ENCODE measurements around the gene CXorf65. TPM values are rescaled to one million over a fixed set of nuclear protein-coding genes. Genes with fewer than 3 reads are reported as not detected.
A peak's percentile ranks its signal among the peaks of the same experiment; 100 is the strongest.

CXorf65 gene
- total RNA-seq, 1 donor from 2014 or later: 14.5 TPM

GRCh38 chrX:71147496-71148277 is 41.1 kb upstream of the CXorf65 start:
- H3K4me1 Mint-ChIP-seq: peaks cover 14% of the 10 kb centered on the region
- no peak for DNase-seq
- ChIA-PET CTCF (no interaction called here), POLR2A (interaction anchor here (0.5 kb wide), 1 partner anchor 13 kb away, joined by 3 read pairs; no protein-coding TSS in a partner anchor)
- no peak overlapping the region for H3K27ac Mint-ChIP-seq
- H3K36me3 Mint-ChIP-seq (ENCODE audit: low read depth): peaks cover 3% of the 10 kb centered on the region
- no peak for ATAC-seq (ENCODE audit: low read depth)
- no peak overlapping the region for H3K4me3 Mint-ChIP-seq
- H3K9me3 Mint-ChIP-seq: no peaks in the 10 kb centered on the region
- intact Hi-C loops (cut with micrococcal nuclease): no loop called here
- TF ChIP-seq CTCF (IDR thresholded peaks at IDR 0.05): no peak
- H3K27me3 Mint-ChIP-seq: no peaks in the 10 kb centered on the region

- Mint-ChIP-seq H3K27ac (no peak within 1 kb of the TSS), H3K27me3 (no peaks in the 10 kb centered on the region), H3K4me1 (peaks cover 14% of the 10 kb centered on the region), H3K4me3 (peak within 1 kb of the TSS; percentile 29), H3K9me3 (no peaks in the 10 kb centered on the region), H3K36me3 (ENCODE audit: low read depth) (peaks cover 12% of the 10 kb centered on the region)
- TF ChIP-seq CTCF (IDR thresholded peaks at IDR 0.05): no peak
- CTCF ChIA-PET: no interaction called here
- POLR2A ChIA-PET: no interaction called here
- ATAC-seq (ENCODE audit: low read depth): no peak
- intact Hi-C loops (cut with micrococcal nuclease): no loop called here
- DNase-seq: no peak
Observed at GRCh38 chrX:71144651-71145050, 38.1 kb upstream of the CXorf65 start, which contains the start of gene NLGN3. TSS of gene NLGN3 (plus strand) at chrX:71144841. CDS start at chrX:71147750, 2,909 bp downstream.

GRCh38 chrX:71143508-71143907 is 37.0 kb upstream of the CXorf65 start:
- Mint-ChIP-seq H3K27ac (no peak overlapping the region), H3K4me3 (no peak overlapping the region)

GRCh38 chrX:71140440-71140839 is 33.9 kb upstream of the CXorf65 start:
- H3K4me1 Mint-ChIP-seq: peaks cover 6% of the 10 kb centered on the region
- H3K36me3 Mint-ChIP-seq (ENCODE audit: low read depth): peaks cover 47% of the 10 kb centered on the region
- intact Hi-C loops (cut with micrococcal nuclease): no loop called here
- H3K27me3 Mint-ChIP-seq: no peaks in the 10 kb centered on the region
- POLR2A ChIA-PET: no interaction called here
- DNase-seq (no peak), ATAC-seq (ENCODE audit: low read depth) (no peak)
- no peak overlapping the region for H3K27ac Mint-ChIP-seq
- no peaks in the 10 kb centered on the region for H3K9me3 Mint-ChIP-seq
- CTCF ChIA-PET: no interaction called here
- H3K4me3 Mint-ChIP-seq: no peak overlapping the region
- TF ChIP-seq CTCF (IDR thresholded peaks at IDR 0.05): no peak

More at GRCh38 chrX:71143508-71143907, 37.0 kb upstream of the CXorf65 start:
- H3K27me3 Mint-ChIP-seq: no peaks in the 10 kb centered on the region
- no peak for DNase-seq
- H3K9me3 Mint-ChIP-seq: no peaks in the 10 kb centered on the region
- ChIA-PET POLR2A (no interaction called here), CTCF (no interaction called here)
- H3K4me1 Mint-ChIP-seq: peaks cover 14% of the 10 kb centered on the region
- H3K36me3 Mint-ChIP-seq (ENCODE audit: low read depth): peaks cover 20% of the 10 kb centered on the region
- intact Hi-C loops (cut with micrococcal nuclease): no loop called here
- no peak for TF ChIP-seq CTCF (IDR thresholded peaks at IDR 0.05)
- no peak for ATAC-seq (ENCODE audit: low read depth)

GRCh38 chrX:71131510-71131909 is 25.0 kb upstream of the CXorf65 start:
- H3K9me3 Mint-ChIP-seq: no peaks in the 10 kb centered on the region
- H3K4me1 Mint-ChIP-seq: peaks cover 9% of the 10 kb centered on the region
- ATAC-seq (ENCODE audit: low read depth) (no peak), DNase-seq (no peak)
- TF ChIP-seq CTCF (IDR thresholded peaks at IDR 0.05): no peak
- intact Hi-C loops (cut with micrococcal nuclease): no loop called here
- H3K27ac Mint-ChIP-seq: no peak overlapping the region
- H3K36me3 Mint-ChIP-seq (ENCODE audit: low read depth): peaks cover 87% of the 10 kb centered on the region
- no peak overlapping the region for H3K4me3 Mint-ChIP-seq
- POLR2A ChIA-PET: interaction anchor here (1.6 kb wide), 1 partner anchor 21 kb away, joined by 12 read pairs; the partner anchor contains the start of gene IL2RG
- no peaks in the 10 kb centered on the region for H3K27me3 Mint-ChIP-seq
- CTCF ChIA-PET: interaction anchor here (3.1 kb wide), 1 partner anchor 31 kb away, joined by 32 read pairs; no protein-coding TSS in a partner anchor

Data from activated B cell treated with CpG ODN at 0.5 μM for 24 hours (primary cell).